ENCODE measurements around the gene REEP3.

REEP3 gene

GRCh38 chr10:63515002-63515763 lies 6.0 kb upstream of the REEP3 start:
- DNase-seq, result no peak

- no peak for DNase-seq
Measured at GRCh38 chr10:63516207-63516606, 5.0 kb upstream of the REEP3 start.

GRCh38 chr10:63518690-63519288 lies 2.4 kb upstream of the REEP3 start:
- no peak for DNase-seq

- DNase-seq, result peak; percentile 52
Measured at GRCh38 chr10:63521416-63522276, 445 bp downstream of the REEP3 start.

GRCh38 chr10:63522277-63522687 lies 1.1 kb downstream of the REEP3 start:
- no peak for DNase-seq

- DNase-seq, result no peak
Measured at GRCh38 chr10:63522995-63523394, 1.8 kb downstream of the REEP3 start.

GRCh38 chr10:63525021-63525420 lies 3.8 kb downstream of the REEP3 start:
- no peak for DNase-seq

GRCh38 chr10:63527401-63527800 lies 6.2 kb downstream of the REEP3 start:
- DNase-seq, result no peak

- DNase-seq, result no peak
Measured at GRCh38 chr10:63528084-63528744, 7.0 kb downstream of the REEP3 start.

GRCh38 chr10:63530409-63530808 lies 9.2 kb downstream of the REEP3 start:
- DNase-seq, result no peak

- no peak for DNase-seq
Measured at GRCh38 chr10:63534723-63535122, 13.5 kb downstream of the REEP3 start.

- no peak for DNase-seq
Measured at GRCh38 chr10:63536698-63537097, 15.5 kb downstream of the REEP3 start.

- DNase-seq, result no peak
Measured at GRCh38 chr10:63537536-63537935, 16.3 kb downstream of the REEP3 start.

GRCh38 chr10:63539377-63539776 lies 18.2 kb downstream of the REEP3 start:
- no peak for DNase-seq

GRCh38 chr10:63539994-63540393 lies 18.8 kb downstream of the REEP3 start:
- DNase-seq, result no peak

GRCh38 chr10:63542835-63543575 lies 21.8 kb downstream of the REEP3 start:
- DNase-seq, result no peak

- no peak for DNase-seq
Measured at GRCh38 chr10:63543576-63543962, 22.4 kb downstream of the REEP3 start.

GRCh38 chr10:63544418-63544817 lies 23.2 kb downstream of the REEP3 start:
- no peak for DNase-seq

- no peak for DNase-seq
Measured at GRCh38 chr10:63547628-63548360, 26.6 kb downstream of the REEP3 start.

- no peak for DNase-seq
Measured at GRCh38 chr10:63548860-63549259, 27.7 kb downstream of the REEP3 start.

GRCh38 chr10:63549810-63550209 lies 28.6 kb downstream of the REEP3 start:
- DNase-seq, result no peak

GRCh38 chr10:63553031-63553430 lies 31.8 kb downstream of the REEP3 start:
- peak; percentile 45 for DNase-seq

Data from NCI-H1048 (cell line).